Nephron (organoid): ENCODE measurements around the gene ACADVL.

Experiments used
- H3K27ac Mint-ChIP-seq, 3 experiments: 2 replicates each; pipeline ENCODE4 v1.8.0; 2020; ENCODE audit warnings: mixed read lengths in 3 of 3, mild to moderate bottlenecking in 2 of 3, moderate library complexity in 1 of 3
- H3K27me3 Mint-ChIP-seq: 2 replicates; pipeline ENCODE4 v1.8.0; 2021; ENCODE audit warnings: low read depth, mild to moderate bottlenecking, moderate library complexity, mixed read lengths
- H3K36me3 Mint-ChIP-seq: 2 replicates; pipeline ENCODE4 v1.8.0; 2020; ENCODE audit warnings: low read depth, mixed read lengths
- H3K4me1 Mint-ChIP-seq: 2 replicates; pipeline ENCODE4 v1.8.0; 2020; ENCODE audit warnings: mixed read lengths
- H3K4me3 Mint-ChIP-seq, 3 experiments: 2 replicates each; pipeline ENCODE4 v1.8.0; 2020; ENCODE audit warnings: mild to moderate bottlenecking in 3 of 3, mixed read lengths in 3 of 3, moderate library complexity in 2 of 3
- H3K9me3 Mint-ChIP-seq: 2 replicates; pipeline ENCODE4 v1.8.0; 2020; ENCODE audit warnings: mixed read lengths
- TF ChIP-seq, protein P1 (sequence below), 3 experiments: fragments of 200-600 bp; sonication (generic); IDR thresholded peaks; one replicate each; pipeline ENCODE4 v1.5.0; 2021; ENCODE audit warnings: antibody characterized with exemption in 3 of 3; ENCODE audit not compliant: unreplicated experiment in 3 of 3

The ACADVL gene

GRCh38 chr17:7224661-7225111 is 4.9 kb downstream of the ACADVL start:
- Mint-ChIP-seq H3K27me3 (no peaks in the 10 kb centered on the region), H3K27ac (no peak overlapping the region), H3K4me3 (no peak overlapping the region), H3K9me3 (no peaks in the 10 kb centered on the region), H3K4me1 (peaks cover 20% of the 10 kb centered on the region), H3K36me3 (peaks cover 41% of the 10 kb centered on the region)
- TF ChIP-seq, protein P1, sequence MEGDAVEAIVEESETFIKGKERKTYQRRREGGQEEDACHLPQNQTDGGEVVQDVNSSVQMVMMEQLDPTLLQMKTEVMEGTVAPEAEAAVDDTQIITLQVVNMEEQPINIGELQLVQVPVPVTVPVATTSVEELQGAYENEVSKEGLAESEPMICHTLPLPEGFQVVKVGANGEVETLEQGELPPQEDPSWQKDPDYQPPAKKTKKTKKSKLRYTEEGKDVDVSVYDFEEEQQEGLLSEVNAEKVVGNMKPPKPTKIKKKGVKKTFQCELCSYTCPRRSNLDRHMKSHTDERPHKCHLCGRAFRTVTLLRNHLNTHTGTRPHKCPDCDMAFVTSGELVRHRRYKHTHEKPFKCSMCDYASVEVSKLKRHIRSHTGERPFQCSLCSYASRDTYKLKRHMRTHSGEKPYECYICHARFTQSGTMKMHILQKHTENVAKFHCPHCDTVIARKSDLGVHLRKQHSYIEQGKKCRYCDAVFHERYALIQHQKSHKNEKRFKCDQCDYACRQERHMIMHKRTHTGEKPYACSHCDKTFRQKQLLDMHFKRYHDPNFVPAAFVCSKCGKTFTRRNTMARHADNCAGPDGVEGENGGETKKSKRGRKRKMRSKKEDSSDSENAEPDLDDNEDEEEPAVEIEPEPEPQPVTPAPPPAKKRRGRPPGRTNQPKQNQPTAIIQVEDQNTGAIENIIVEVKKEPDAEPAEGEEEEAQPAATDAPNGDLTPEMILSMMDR (IDR thresholded peaks at IDR 0.05; ENCODE audit: unreplicated experiment in 3 of 3) = no peak

DNA sequence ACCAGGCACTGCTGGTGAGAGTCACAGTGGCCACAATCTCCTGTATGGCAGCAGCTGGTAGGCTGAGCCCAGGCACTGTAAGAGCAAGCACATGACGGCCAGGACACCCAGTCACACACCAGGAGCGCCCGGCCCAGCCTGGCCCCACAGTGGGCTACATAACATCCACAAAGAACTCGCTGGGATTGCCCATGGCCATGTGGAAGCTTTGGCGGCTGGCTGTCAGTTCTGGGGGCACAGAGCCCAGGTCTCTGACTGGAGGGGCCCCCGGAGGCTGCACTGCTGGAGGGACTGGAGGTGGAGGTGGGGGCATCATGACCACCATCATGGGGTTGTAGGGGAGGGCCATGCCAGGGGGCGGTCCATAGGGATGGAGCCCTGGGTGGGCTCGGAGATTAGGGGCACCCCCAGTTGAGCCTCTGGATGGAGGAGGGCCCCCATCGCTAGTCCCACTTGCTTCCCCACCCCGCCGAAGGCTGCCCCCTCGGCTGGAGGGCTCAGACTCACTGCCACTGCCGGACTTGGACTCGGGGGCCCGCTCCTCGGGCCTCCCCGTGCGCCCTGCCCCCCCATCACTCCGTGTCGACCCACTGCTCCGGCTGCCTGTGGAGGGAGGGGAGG is 6.1 kb downstream of the ACADVL start:
- Mint-ChIP-seq H3K36me3 (peaks cover 50% of the 10 kb centered on the region), H3K27me3 (no peaks in the 10 kb centered on the region), H3K9me3 (no peaks in the 10 kb centered on the region), H3K27ac (no peak overlapping the region), H3K4me3 (no peak overlapping the region), H3K4me1 (peaks cover 12% of the 10 kb centered on the region)
- TF ChIP-seq, protein P1 (IDR thresholded peaks at IDR 0.05; ENCODE audit: unreplicated experiment in 3 of 3) = no peak

GRCh38 chr17:7226721-7227710 is 7.3 kb downstream of the ACADVL start:
- Mint-ChIP-seq H3K27ac (no peak overlapping the region), H3K9me3 (no peaks in the 10 kb centered on the region), H3K4me3 (no peak overlapping the region), H3K4me1 (peaks cover 3% of the 10 kb centered on the region), H3K27me3 (no peaks in the 10 kb centered on the region), H3K36me3 (peaks cover 53% of the 10 kb centered on the region)
- TF ChIP-seq, protein P1 (IDR thresholded peaks at IDR 0.05; ENCODE audit: unreplicated experiment in 3 of 3) = no peak

- Mint-ChIP-seq H3K4me1 (peaks cover 19% of the 10 kb centered on the region), H3K4me3 (no peak overlapping the region), H3K9me3 (no peaks in the 10 kb centered on the region), H3K27me3 (no peaks in the 10 kb centered on the region), H3K36me3 (peaks cover 41% of the 10 kb centered on the region), H3K27ac (no peak overlapping the region)
- TF ChIP-seq, protein P1 (IDR thresholded peaks at IDR 0.05; ENCODE audit: unreplicated experiment in 3 of 3) = no peak
Measured at GRCh38 chr17:7228920-7229319, 9.2 kb downstream of the ACADVL start.

GRCh38 chr17:7229504-7229903 is 9.8 kb downstream of the ACADVL start:
- Mint-ChIP-seq H3K27me3 (no peaks in the 10 kb centered on the region), H3K36me3 (peaks cover 41% of the 10 kb centered on the region), H3K4me3 (peak overlapping the region in 2 of 3 experiments; percentile 40 to 59), H3K9me3 (no peaks in the 10 kb centered on the region), H3K27ac (no peak overlapping the region), H3K4me1 (peaks cover 20% of the 10 kb centered on the region)
- TF ChIP-seq, protein P1 (IDR thresholded peaks at IDR 0.05; ENCODE audit: unreplicated experiment in 3 of 3) = no peak
